ENCODE results near the gene AEN.

GRCh38 chr15:88630798-88631463 is 9.8 kb downstream of the AEN start:
- no peak for TF ChIP-seq CTCF (IDR thresholded peaks at IDR 0.05)
- no peak for TF ChIP-seq POLR2A (IDR thresholded peaks at IDR 0.05)
- no peak for TF ChIP-seq POLR2AphosphoS5 (IDR thresholded peaks at IDR 0.05; ENCODE audit: insufficient read depth in 1 of 2, low read depth in 1 of 2)
